Loucy (cell line): ENCODE data around the gene MEGF9.

Source experiments
- H2AFZ ChIP-seq: fragments of 200-600 bp; sonication (generic); 2 replicates; pipeline ENCODE4 v1.6.0; 2016; ENCODE audit warnings: antibody characterized with exemption, mild to moderate bottlenecking, low read length, moderate library complexity
- H3F3A ChIP-seq: fragments of 200-600 bp; 2 replicates; pipeline ENCODE4 v1.6.0; 2016; ENCODE audit warnings: antibody characterized with exemption, low read depth, mild to moderate bottlenecking
- H3K27me3 ChIP-seq: fragments of 200-600 bp; sonication (generic); 2 replicates; pipeline ENCODE4 v1.6.1; 2014; ENCODE audit warnings: low read length, mild to moderate bottlenecking; ENCODE audit not compliant: insufficient read depth, poor library complexity, severe bottlenecking
- H3K36me3 ChIP-seq: fragments of 200-600 bp; sonication (generic); 2 replicates; pipeline ENCODE4 v1.6.1; 2016; ENCODE audit warnings: low read length; ENCODE audit not compliant: insufficient read depth
- H3K4me1 ChIP-seq: fragments of 200-600 bp; sonication (generic); 2 replicates; pipeline ENCODE4 v1.5.1; 2014; ENCODE audit warnings: low read length, mild to moderate bottlenecking; ENCODE audit not compliant: insufficient read depth, poor library complexity, severe bottlenecking
- H3K4me2 ChIP-seq: fragments of 200-600 bp; sonication (generic); 2 replicates; pipeline ENCODE4 v1.6.0; 2014; ENCODE audit warnings: antibody characterized with exemption, low read length, low read depth, mild to moderate bottlenecking; ENCODE audit not compliant: poor library complexity, severe bottlenecking
- H3K4me3 ChIP-seq: fragments of 200-600 bp; sonication (generic); 2 replicates; pipeline ENCODE4 v1.5.1; 2014; ENCODE audit warnings: low read length, mild to moderate bottlenecking, mixed read lengths; ENCODE audit not compliant: poor library complexity, severe bottlenecking
- H3K79me2 ChIP-seq: fragments of 200-600 bp; sonication (generic); 2 replicates; pipeline ENCODE4 v1.6.1; 2014; ENCODE audit warnings: low read length; ENCODE audit not compliant: insufficient read depth
- H3K9ac ChIP-seq: fragments of 200-600 bp; sonication (generic); 2 replicates; pipeline ENCODE4 v1.6.0; 2014; ENCODE audit warnings: mild to moderate bottlenecking, low read depth, low read length, moderate library complexity; ENCODE audit not compliant: poor library complexity, severe bottlenecking
- H3K9me2 ChIP-seq: fragments of 200-600 bp; sonication (generic); replicated peaks from 2 replicates; pipeline ENCODE4 v1.6.1; 2016; ENCODE audit warnings: low read depth, low read length, mixed read lengths
- H3K9me3 ChIP-seq: fragments of 200-600 bp; sonication (generic); 2 replicates; pipeline ENCODE4 v1.6.1; 2014; ENCODE audit warnings: mild to moderate bottlenecking, antibody characterized with exemption, low read length, low read depth; ENCODE audit not compliant: insufficient read depth
- H4K20me1 ChIP-seq: fragments of 200-600 bp; sonication (generic); 2 replicates; pipeline ENCODE4 v1.6.0; 2014; ENCODE audit warnings: antibody characterized with exemption, low read length, mild to moderate bottlenecking; ENCODE audit not compliant: insufficient read depth, poor library complexity, severe bottlenecking
- CTCF ChIP-seq: fragments of 200-600 bp; sonication (generic); conservative IDR thresholded peaks from 2 replicates; pipeline ENCODE4 v1.5.1; 2014; ENCODE audit warnings: mild to moderate bottlenecking, antibody characterized with exemption, low read length
- EZH2phosphoT487 ChIP-seq: fragments of 200-600 bp; IDR thresholded peaks from 2 replicates; pipeline ENCODE4 v1.6.1; 2018; ENCODE audit warnings: antibody characterized with exemption, mild to moderate bottlenecking, moderate library complexity, borderline replicate concordance

MEGF9 gene

GRCh38 chr9:120741191-120741590 is 26.9 kb upstream of the MEGF9 start:
- Histone ChIP-seq H4K20me1 (no peaks in the 10 kb centered on the region), H3K79me2 (no peaks in the 10 kb centered on the region), H3F3A (no peaks in the 10 kb centered on the region), H2AFZ (no peak overlapping the region), H3K9ac (no peak overlapping the region), H3K4me3 (no peak overlapping the region), H3K27me3 (no peaks in the 10 kb centered on the region), H3K9me3 (no peaks in the 10 kb centered on the region), H3K36me3 (no peaks in the 10 kb centered on the region), H3K9me2 (no peaks in the 10 kb centered on the region), H3K4me2 (no peak overlapping the region), H3K4me1 (no peaks in the 10 kb centered on the region)
- no peak for TF ChIP-seq EZH2phosphoT487
- no peak for TF ChIP-seq CTCF

DNA sequence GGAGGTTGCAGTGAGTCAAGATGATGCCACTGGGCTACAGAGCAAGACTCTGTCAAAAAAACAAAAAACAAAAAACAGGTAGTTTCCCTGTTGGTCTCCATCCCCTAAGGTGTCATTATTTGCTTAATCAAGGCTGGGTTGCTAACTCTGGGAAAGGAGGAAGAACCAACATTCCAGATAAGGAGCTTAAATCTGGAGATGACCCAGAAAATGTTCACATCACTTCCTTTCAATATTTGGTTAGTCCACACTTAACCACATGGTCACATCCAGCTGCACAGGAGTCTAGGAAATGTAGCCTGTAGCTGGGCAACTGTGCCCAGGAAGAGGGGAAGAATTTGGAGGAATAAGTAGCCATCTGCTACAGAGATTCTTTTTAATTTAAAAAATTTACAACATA is 25.9 kb upstream of the MEGF9 start:
- no peaks in the 10 kb centered on the region for H3K27me3 ChIP-seq
- no peaks in the 10 kb centered on the region for H3F3A ChIP-seq
- no peaks in the 10 kb centered on the region for H3K36me3 ChIP-seq
- H3K4me2 ChIP-seq: no peak overlapping the region
- no peaks in the 10 kb centered on the region for H3K9me2 ChIP-seq
- TF ChIP-seq EZH2phosphoT487 (no peak), CTCF (no peak)
- H3K9me3 ChIP-seq: no peaks in the 10 kb centered on the region
- H4K20me1 ChIP-seq: no peaks in the 10 kb centered on the region
- no peak overlapping the region for H2AFZ ChIP-seq
- H3K4me1 ChIP-seq: no peaks in the 10 kb centered on the region
- no peak overlapping the region for H3K4me3 ChIP-seq
- H3K79me2 ChIP-seq: no peaks in the 10 kb centered on the region
- no peak overlapping the region for H3K9ac ChIP-seq

DNA sequence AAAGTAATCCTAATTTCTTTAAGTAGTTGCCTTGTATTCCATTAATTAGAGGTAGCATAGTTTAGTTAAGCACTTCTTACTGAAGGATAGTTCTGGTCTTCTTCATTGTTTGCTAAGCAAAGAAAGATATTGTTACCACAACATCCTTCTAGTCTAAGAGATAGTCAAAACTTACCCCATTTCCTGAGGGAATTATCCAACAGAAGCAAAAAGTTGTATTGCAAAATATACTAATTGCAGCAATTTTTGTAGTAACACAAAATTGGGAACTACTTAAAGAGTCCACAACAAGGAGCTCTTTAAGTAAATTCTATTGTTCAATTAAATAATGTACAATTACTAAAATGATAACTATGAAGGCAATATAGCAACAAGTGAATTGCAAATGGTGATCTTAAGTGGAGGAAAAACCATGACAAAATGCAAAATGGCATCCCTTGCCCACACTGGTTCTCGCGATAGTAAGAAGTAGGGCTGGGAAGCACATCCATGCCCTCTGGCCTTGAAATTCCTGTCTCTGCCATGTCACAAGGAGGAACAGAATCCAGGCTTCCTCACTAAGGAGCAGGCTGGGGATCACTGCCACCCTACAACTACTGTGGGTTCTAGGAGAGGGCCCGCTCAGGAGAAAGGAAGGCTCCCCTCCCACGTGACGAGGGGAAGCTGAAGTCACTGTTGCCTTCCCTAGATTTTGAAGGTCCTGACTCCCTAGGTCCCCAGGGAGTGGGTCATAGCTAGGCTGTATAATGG is 23.3 kb upstream of the MEGF9 start:
- Histone ChIP-seq H3K9me3 (no peaks in the 10 kb centered on the region), H3K4me1 (no peaks in the 10 kb centered on the region), H2AFZ (no peak overlapping the region), H4K20me1 (no peaks in the 10 kb centered on the region), H3K4me2 (no peak overlapping the region), H3K79me2 (no peaks in the 10 kb centered on the region), H3K36me3 (no peaks in the 10 kb centered on the region), H3K9ac (no peak overlapping the region), H3K4me3 (no peak overlapping the region), H3K9me2 (no peaks in the 10 kb centered on the region), H3K27me3 (no peaks in the 10 kb centered on the region), H3F3A (no peaks in the 10 kb centered on the region)
- TF ChIP-seq CTCF: no peak
- no peak for TF ChIP-seq EZH2phosphoT487
